Measurements from ENCODE around the gene WDR48.

WDR48 gene

GRCh38 chr3:39103324-39103693 lies 51.5 kb downstream of the WDR48 start:
- DNase-seq = no peak

- no peak for DNase-seq
Measured at GRCh38 chr3:39103791-39104552, 52.2 kb downstream of the WDR48 start.

- DNase-seq = no peak
Measured at GRCh38 chr3:39104961-39105686, 53.3 kb downstream of the WDR48 start.

- no peak for DNase-seq
Measured at GRCh38 chr3:39105687-39106063, 53.9 kb downstream of the WDR48 start.

- DNase-seq = no peak
Measured at GRCh38 chr3:39106281-39106811, 54.5 kb downstream of the WDR48 start.

- no peak for DNase-seq
Measured at GRCh38 chr3:39106851-39107387, 55.1 kb downstream of the WDR48 start.

GRCh38 chr3:39107388-39108199 lies 55.8 kb downstream of the WDR48 start, which contains the start of the genes GORASP1 and TTC21A:
Gene GORASP1, minus strand, starts transcription at chr3:39107627. Its CDS starts 86 bp downstream, at chr3:39107541.
Gene TTC21A, plus strand, starts transcription at chr3:39107680. Its CDS starts 158 bp downstream, at chr3:39107838.
- DNase-seq = peak; percentile 95

GRCh38 chr3:39108200-39108710 lies 56.4 kb downstream of the WDR48 start:
- DNase-seq = peak; percentile 19

- DNase-seq = no peak
Measured at GRCh38 chr3:39109086-39109485, 57.3 kb downstream of the WDR48 start.

- no peak for DNase-seq
Measured at GRCh38 chr3:39110041-39110639, 58.3 kb downstream of the WDR48 start.

- no peak for DNase-seq
Measured at GRCh38 chr3:39112113-39112512, 60.3 kb downstream of the WDR48 start.

GRCh38 chr3:39112535-39112934 lies 60.7 kb downstream of the WDR48 start:
- DNase-seq = no peak

- DNase-seq = no peak
Measured at GRCh38 chr3:39113291-39113690, 61.5 kb downstream of the WDR48 start.

- no peak for DNase-seq
Measured at GRCh38 chr3:39114456-39114855, 62.6 kb downstream of the WDR48 start.

- DNase-seq = no peak
Measured at GRCh38 chr3:39115870-39116269, 64.1 kb downstream of the WDR48 start.

- DNase-seq = no peak
Measured at GRCh38 chr3:39118079-39118478, 66.3 kb downstream of the WDR48 start.

GRCh38 chr3:39118931-39119660 lies 67.3 kb downstream of the WDR48 start:
- DNase-seq = no peak

- no peak for DNase-seq
Measured at GRCh38 chr3:39121621-39122020, 69.8 kb downstream of the WDR48 start.

GRCh38 chr3:39122813-39123212 lies 71.0 kb downstream of the WDR48 start:
- no peak for DNase-seq

- no peak for DNase-seq
Measured at GRCh38 chr3:39124876-39125840, 73.3 kb downstream of the WDR48 start.
